Pancreas (tissue), 10 donors: ENCODE measurements around the gene PPP6R3. TPM values are rescaled to one million over a fixed set of nuclear protein-coding genes. Genes with fewer than 3 reads are reported as not detected.
A peak's percentile ranks its signal among the peaks of the same experiment; 100 is the strongest.
"Not testable (repeated sequence)": the region's sequence is repeated elsewhere in the genome, so short reads cannot be mapped to it uniquely, and the experiment has no call there.

Experiments
- ATAC-seq, 4 donors: fragments of 200-7000 bp; cut with Tn5 transposase; one replicate each; pipeline versions ENCODE4 v1.8.0 to v1.9.1; 2020; ENCODE audit warnings: mild to moderate bottlenecking in 4 of 4, moderate library complexity in 4 of 4
- DNase-seq, 6 donors: peaks; one replicate each; pipeline ENCODE4 v3.0.0-alpha.2; 2020
- FAIRE-seq: peaks from 2 replicates; lab custom pipeline; 2012; peaks lifted over from hg19 to GRCh38; lab: Jason Lieb, UNC
- H3K27ac ChIP-seq, 4 donors: fragments of 200-600 bp; sonication (generic); 1 replicate in 3 of 4; 2 replicates in 1 of 4; pipeline versions ENCODE4 v1.5.0 to v1.8.0; 2020
- H3K27me3 ChIP-seq, 4 donors: fragments of 200-600 bp; one replicate each; pipeline ENCODE4 v1.8.0; 2021
- H3K36me3 ChIP-seq, 3 donors: fragments of 200-600 bp; sonication (generic) in 1 of 3; one replicate each; pipeline versions ENCODE4 v1.5.0 to v1.8.0; 2020 to 2021
- H3K4me1 ChIP-seq, 3 donors: fragments of 200-600 bp; one replicate each; pipeline ENCODE4 v1.8.0; 2021
- H3K4me3 ChIP-seq, 4 donors: fragments of 200-600 bp; sonication (generic) in 2 of 4; one replicate each; pipeline versions ENCODE4 v1.5.0 to v1.8.0; 2020 to 2021
- H3K9me3 ChIP-seq, 4 donors: fragments of 200-600 bp; one replicate each; pipeline ENCODE4 v1.8.0; 2021
- CTCF ChIP-seq, 4 donors: fragments of 200-600 bp; sonication (generic) in 3 of 4; IDR thresholded peaks; one replicate each; pipeline versions ENCODE4 v1.5.0 to v1.8.0; 2021; ENCODE audit warnings: antibody characterized with exemption in 4 of 4
- WGBS, 2 donors: extraction: QIAGEN DNeasy Blood & Tissue Kit; methylation state at CpG; one replicate each; pipeline ENCODE4 v1.1.7; 2013; 5-methylcytosine and 5-hydroxymethylcytosine counted together
- intact Hi-C, 3 donors: fragments of 100-400 bp; cut with DNase I; formaldehyde crosslinking; loops; one replicate each; pipeline versions ENCODE4 v1.11.1 to v1.14.2; 2022
- polyA plus RNA-seq, 2 donors: library from polyadenylated mRNA; stranded (reverse); fragments of 200-250 nt; gene quantifications; one replicate each; pipeline ENCODE4 v1.2.3, GENCODE V29; 2013
- total RNA-seq, 6 donors: library from RNA; stranded (reverse); fragmentation: NEBNext Ultra II Directional in 4 of 6; extraction: Animal tissue kit (Norgen Biotek cat#: 25700) in 4 of 6; gene quantifications; one replicate each; pipeline versions ENCODE4 v1.2.1 to v1.2.4, GENCODE V29; 2021 to 2023
- donor health status: healthy with polysubstance abuse.
- donor health status: DM: no; HTN: no; CAD: no; lungs with moderate emphysema.
- donor health status: DM: no; HTN: no; CAD: no.
- donor health status: control.
- donor health status: control.
- donor health status: Bipolar disorder and iron deficiency.
- donor health status: DM: yes; HTN: yes; CAD: no.
- donor health status: DM: no; HTN: no; CAD: no.
- donor health status: DM: no; HTN: no; CAD: no.
- donor health status: DM: yes; HTN: yes; CAD: no.

Gene PPP6R3
- total and polyA plus RNA-seq, 8 donors: 19.5 to 56.0 (median 33.5) TPM

- not testable (repeated sequence) for FAIRE-seq
Measured at GRCh38 chr11:68632375-68632774, 171.8 kb downstream of the PPP6R3 start.

GRCh38 chr11:68632802-68633201, 172.2 kb downstream of the PPP6R3 start:
- 51 to 52% methylated on average over 6 of the region's 6 CpGs for WGBS, 2 donors

More at GRCh38 chr11:68632375-68632774, 171.8 kb downstream of the PPP6R3 start:
- intact Hi-C loops, DNase-seq, H3K27me3 ChIP-seq, H3K9me3 ChIP-seq, H3K36me3 ChIP-seq, H3K4me1 ChIP-seq, H3K27ac ChIP-seq, H3K4me3 ChIP-seq, ATAC-seq: not testable (repeated sequence)
- WGBS, 2 donors: 90 to 92% methylated on average over 8 of the region's 8 CpGs

GRCh38 chr11:68634606-68635005, 174.1 kb downstream of the PPP6R3 start:
- H3K27me3 ChIP-seq, H3K36me3 ChIP-seq, H3K9me3 ChIP-seq, intact Hi-C loops, FAIRE-seq, H3K4me1 ChIP-seq, H3K4me3 ChIP-seq, H3K27ac ChIP-seq, ATAC-seq, DNase-seq: not testable (repeated sequence)
- 46 to 61% methylated on average over 7 of the region's 7 CpGs for WGBS, 2 donors

More at GRCh38 chr11:68632802-68633201, 172.2 kb downstream of the PPP6R3 start:
- peak in 2 of 4 donors; percentile 47 to 51 for ATAC-seq
- intact Hi-C loops: no loop called here
- no peak for FAIRE-seq
- Histone ChIP-seq H3K27ac (no peak overlapping the region), H3K4me1 (no peaks in the 10 kb centered on the region), H3K9me3 (no peaks in the 10 kb centered on the region), H3K4me3 (no peak overlapping the region), H3K27me3 (no peaks in the 10 kb centered on the region), H3K36me3 (no peaks in the 10 kb centered on the region)
- DNase-seq: peak in 1 of 6 donors; percentile 54
- TF ChIP-seq CTCF (IDR thresholded peaks at IDR 0.05): no peak

- H3K9me3 ChIP-seq, H3K4me3 ChIP-seq, ATAC-seq, DNase-seq, H3K27ac ChIP-seq, H3K4me1 ChIP-seq, H3K27me3 ChIP-seq, H3K36me3 ChIP-seq, FAIRE-seq, intact Hi-C loops: not testable (repeated sequence)
- WGBS, 2 donors: 53 to 54% methylated on average over 6 of the region's 7 CpGs
Measured at GRCh38 chr11:68635172-68635571, 174.6 kb downstream of the PPP6R3 start.

GRCh38 chr11:68635883-68636282, 175.3 kb downstream of the PPP6R3 start:
- intact Hi-C loops, H3K4me1 ChIP-seq, H3K27ac ChIP-seq, H3K4me3 ChIP-seq, H3K27me3 ChIP-seq, H3K9me3 ChIP-seq, ATAC-seq, FAIRE-seq, DNase-seq, H3K36me3 ChIP-seq: not testable (repeated sequence)
- 62 to 66% methylated on average over 9 to 10 of the region's 10 CpGs for WGBS, 2 donors

GRCh38 chr11:68639322-68639721, 178.8 kb downstream of the PPP6R3 start:
- H3K27ac ChIP-seq, H3K4me1 ChIP-seq, H3K4me3 ChIP-seq, FAIRE-seq, ATAC-seq, H3K9me3 ChIP-seq, intact Hi-C loops, H3K36me3 ChIP-seq, DNase-seq, H3K27me3 ChIP-seq: not testable (repeated sequence)
- 69 to 82% methylated on average over 3 of the region's 3 CpGs for WGBS, 2 donors

GRCh38 chr11:68641880-68642279, 181.3 kb downstream of the PPP6R3 start:
- no peak for FAIRE-seq
- Histone ChIP-seq H3K4me1 (no peaks in the 10 kb centered on the region), H3K36me3 (no peaks in the 10 kb centered on the region), H3K4me3 (no peak overlapping the region), H3K27me3 (no peaks in the 10 kb centered on the region), H3K9me3 (no peaks in the 10 kb centered on the region), H3K27ac (no peak overlapping the region)
- intact Hi-C loops: no loop called here
- WGBS, 2 donors: 68 to 72% methylated on average over 14 to 15 of the region's 15 CpGs
- no peak for DNase-seq
- ATAC-seq: no peak
- no peak for TF ChIP-seq CTCF (IDR thresholded peaks at IDR 0.05)
